ENCODE results near the gene CDCP2.
"Not testable (repeated sequence)": the region's sequence is repeated elsewhere in the genome, so short reads cannot be mapped to it uniquely, and the experiment has no call there.

Gene CDCP2

DNA sequence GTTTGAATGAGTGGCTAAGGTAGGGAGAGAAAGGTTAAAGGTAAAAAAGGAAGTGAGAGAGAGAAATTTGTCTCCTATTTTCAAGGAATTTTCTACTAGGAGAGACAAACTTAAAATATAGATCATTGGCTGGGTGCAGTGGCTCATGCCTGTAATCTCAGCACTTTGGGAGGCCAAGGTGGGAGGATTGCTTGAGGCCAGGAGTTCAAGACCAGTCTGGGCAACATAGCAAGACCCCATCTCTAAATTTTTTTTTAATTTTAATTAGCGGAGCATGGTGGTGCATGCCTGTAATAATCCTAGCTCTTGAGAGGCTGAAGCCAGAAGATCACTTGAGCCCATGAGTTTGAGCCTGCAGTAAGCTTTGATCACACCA is 58.1 kb downstream of the CDCP2 start:
- DNase-seq (ENCODE audit: low read depth in 2 of 3, low spot score in 2 of 3): not testable (repeated sequence)

DNA sequence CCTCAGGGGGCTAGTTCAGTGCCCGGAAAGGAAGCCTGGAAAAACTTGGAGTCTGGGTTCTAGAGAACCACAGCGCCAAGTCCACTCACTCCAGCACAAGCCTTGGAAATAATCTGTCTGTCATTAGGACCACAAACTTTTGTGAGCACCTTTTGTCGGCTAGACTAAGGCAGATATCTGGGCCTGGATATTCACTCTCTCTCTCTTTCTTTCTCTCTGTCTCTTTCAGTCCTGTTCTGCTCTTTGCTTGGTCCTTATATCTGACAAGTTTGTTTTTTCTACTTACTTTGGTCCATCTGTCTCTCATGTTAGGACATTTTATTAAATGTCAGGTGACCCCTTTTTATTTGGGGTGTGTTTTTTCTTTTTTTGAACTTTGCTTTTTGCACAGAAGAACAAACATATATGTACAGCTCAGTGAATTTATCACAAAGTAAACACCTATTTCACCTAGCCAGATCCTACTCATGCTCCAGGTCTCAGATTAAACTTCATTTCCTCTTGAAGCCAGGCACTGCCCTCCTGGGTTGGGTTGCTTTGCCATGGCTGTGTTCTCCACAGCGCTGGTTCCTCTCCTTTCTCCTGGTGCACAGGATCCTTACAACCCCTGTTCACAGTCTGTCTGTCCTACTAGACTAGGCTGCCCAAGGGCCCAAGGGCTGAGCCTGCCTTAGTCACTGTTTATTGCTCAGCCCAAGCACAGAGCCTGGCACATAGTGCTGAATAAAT is 58.6 kb downstream of the CDCP2 start:
- DNase-seq (ENCODE audit: low read depth in 2 of 3, low spot score in 2 of 3): no peak

DNA sequence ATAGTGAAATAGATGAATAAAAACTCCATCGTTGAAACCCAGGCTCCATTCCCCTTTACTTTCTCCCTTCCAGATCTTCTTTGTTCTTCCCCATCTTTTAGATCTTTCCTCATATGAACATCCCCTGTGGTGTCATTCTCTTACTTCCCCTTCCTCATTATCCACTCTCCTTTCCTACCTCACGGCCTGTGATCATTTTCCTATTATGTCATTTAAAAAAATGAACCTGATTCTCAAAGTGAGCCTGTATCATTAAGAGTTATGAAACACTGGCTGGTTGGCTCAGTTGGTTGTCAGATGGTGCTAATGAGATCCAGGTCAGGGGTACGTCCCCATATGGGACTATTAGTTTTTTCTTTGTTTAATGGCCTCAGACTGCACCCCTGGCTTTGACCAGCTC is 61.1 kb downstream of the CDCP2 start:
- DNase-seq (ENCODE audit: low read depth in 2 of 3, low spot score in 2 of 3): no peak

DNA sequence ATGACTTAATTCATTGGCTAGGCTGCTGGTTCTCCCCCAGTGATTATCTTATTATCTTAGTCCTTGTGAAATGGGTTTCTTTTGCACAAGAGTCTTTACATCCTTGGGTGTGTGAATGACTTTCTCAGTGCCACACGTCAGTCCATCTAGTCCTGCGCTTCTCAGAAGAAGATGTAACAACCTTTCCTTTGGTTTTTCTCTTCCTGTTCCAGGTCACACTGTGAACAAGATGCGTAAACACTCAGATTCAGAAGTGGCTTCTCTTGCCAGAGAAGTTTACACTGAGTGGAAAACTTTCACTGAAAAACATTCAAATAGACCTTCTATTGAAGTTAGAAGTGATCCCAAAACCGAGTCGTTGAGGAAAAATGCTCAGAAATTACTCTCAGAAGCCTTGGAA is 64.4 kb downstream of the CDCP2 start:
- DNase-seq (ENCODE audit: low read depth in 2 of 3, low spot score in 2 of 3): no peak

DNA sequence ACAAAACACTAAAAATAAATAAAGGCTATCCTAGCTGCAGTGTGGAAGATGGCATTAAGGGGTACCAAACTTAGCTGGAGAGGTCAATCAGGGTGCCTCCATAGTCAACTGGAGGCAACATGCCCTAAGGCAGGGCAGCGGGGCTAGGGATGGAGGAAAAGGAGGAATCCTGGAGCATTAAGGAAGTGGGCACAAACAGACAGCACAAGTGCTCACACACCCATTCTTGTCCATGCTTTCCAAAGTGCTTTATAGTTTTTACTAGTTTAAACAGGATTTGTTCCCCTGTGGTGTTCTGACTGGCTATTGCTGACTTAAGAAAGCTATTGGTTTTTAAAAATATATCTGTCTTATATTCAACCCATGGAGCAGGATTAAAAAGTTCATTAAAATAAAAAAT is 66.0 kb downstream of the CDCP2 start:
- DNase-seq (ENCODE audit: low read depth in 2 of 3, low spot score in 2 of 3): no peak

DNA sequence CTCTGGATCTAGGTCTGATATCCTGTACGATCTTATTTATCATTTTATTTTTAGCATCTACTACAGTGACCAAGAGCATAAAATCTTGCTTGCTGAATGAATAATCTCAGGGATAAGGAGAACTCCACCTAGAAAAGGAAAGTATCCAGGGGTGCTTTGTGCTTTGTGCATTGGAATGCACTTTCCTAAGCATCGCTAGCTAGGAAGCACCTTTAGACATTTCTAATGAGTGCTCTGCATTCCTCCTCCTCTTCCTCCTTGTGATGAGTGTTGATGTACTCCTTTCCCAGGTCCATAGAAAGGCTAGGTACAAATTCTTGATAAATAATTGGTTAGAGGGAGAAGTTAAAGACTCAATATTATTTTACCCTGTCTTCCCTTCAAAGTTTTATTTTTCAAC is 68.0 kb downstream of the CDCP2 start:
- no peak for DNase-seq (ENCODE audit: low read depth in 2 of 3, low spot score in 2 of 3)
